ENCODE data around the gene ANLN. TPM values are rescaled to one million over a fixed set of nuclear protein-coding genes. Genes with fewer than 3 reads are reported as not detected.
A peak's percentile ranks its signal among the peaks of the same experiment; 100 is the strongest.
"Not testable (repeated sequence)": the region's sequence is repeated elsewhere in the genome, so short reads cannot be mapped to it uniquely, and the experiment has no call there.

Gene ANLN
- total RNA-seq, 1 experiment from 2014 or later, result 274 TPM

DNA sequence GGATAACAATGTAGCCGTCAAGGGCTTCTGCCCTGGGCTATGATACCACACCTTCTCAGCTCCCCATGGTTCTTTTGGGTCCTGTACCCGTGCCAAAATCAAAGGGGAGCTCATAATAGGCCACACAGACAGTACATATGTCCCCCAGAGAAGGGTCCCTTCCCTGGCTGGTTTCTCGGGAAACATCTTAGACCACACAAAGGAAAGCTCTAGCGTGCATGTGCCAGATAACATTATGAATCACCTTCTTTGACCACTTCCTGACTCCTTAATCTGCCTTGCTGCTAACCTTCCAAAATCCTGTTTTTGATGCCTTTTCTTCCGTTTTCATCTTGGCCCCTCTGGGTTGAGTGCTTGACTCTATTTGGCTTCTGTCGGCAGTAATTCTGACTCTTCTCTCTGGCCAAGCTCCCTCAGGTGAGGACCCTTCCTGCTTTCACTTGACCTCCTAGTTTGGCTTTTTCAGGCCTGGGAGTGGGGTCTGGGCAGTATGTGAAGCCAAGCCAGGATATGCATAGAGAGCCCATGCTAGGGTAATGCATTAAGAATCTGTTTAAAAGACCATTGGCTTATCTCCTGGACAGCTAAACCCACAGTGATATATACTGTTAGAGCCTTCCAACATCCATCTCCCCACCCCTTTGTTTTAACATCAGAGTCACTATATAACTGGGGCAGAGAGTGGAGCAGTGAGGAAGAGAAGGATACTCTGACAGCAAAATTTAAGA lies 84.8 kb downstream of the ANLN start:
- intact Hi-C loops (cut with micrococcal nuclease; ENCODE audit: unreplicated experiment), result loop anchor here (1.0 to 5.0 kb wide), 3 partner anchors 10 to 558 kb away; no protein-coding TSS in a partner anchor
- no peaks in the 10 kb centered on the region for H3K27me3 Mint-ChIP-seq (ENCODE audit: unreplicated experiment)
- CTCF ChIA-PET, result interaction anchor here (0.6 to 1.7 kb wide), 7 partner anchors 9 to 725 kb away, joined by 3 to 7 read pairs (median 3); no protein-coding TSS in a partner anchor
- H3K4me3 Mint-ChIP-seq (ENCODE audit: low read depth, unreplicated experiment), result no peak overlapping the region
- H3K9me3 Mint-ChIP-seq (ENCODE audit: low read depth, unreplicated experiment), result peaks cover 2% of the 10 kb centered on the region
- H3K4me1 Mint-ChIP-seq (ENCODE audit: low read depth, unreplicated experiment), result peaks cover 43% of the 10 kb centered on the region
- TF ChIP-seq, protein P1, sequence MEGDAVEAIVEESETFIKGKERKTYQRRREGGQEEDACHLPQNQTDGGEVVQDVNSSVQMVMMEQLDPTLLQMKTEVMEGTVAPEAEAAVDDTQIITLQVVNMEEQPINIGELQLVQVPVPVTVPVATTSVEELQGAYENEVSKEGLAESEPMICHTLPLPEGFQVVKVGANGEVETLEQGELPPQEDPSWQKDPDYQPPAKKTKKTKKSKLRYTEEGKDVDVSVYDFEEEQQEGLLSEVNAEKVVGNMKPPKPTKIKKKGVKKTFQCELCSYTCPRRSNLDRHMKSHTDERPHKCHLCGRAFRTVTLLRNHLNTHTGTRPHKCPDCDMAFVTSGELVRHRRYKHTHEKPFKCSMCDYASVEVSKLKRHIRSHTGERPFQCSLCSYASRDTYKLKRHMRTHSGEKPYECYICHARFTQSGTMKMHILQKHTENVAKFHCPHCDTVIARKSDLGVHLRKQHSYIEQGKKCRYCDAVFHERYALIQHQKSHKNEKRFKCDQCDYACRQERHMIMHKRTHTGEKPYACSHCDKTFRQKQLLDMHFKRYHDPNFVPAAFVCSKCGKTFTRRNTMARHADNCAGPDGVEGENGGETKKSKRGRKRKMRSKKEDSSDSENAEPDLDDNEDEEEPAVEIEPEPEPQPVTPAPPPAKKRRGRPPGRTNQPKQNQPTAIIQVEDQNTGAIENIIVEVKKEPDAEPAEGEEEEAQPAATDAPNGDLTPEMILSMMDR (IDR thresholded peaks at IDR 0.05; ENCODE audit: unreplicated experiment), result no peak
- peaks cover 11% of the 10 kb centered on the region for H3K36me3 Mint-ChIP-seq (ENCODE audit: insufficient read depth, unreplicated experiment)
- no peak for DNase-seq
- peak overlapping the region; percentile 68 for H3K27ac Mint-ChIP-seq (ENCODE audit: unreplicated experiment)
- BruUV-seq (replicated peaks), result no TSS peak

DNA sequence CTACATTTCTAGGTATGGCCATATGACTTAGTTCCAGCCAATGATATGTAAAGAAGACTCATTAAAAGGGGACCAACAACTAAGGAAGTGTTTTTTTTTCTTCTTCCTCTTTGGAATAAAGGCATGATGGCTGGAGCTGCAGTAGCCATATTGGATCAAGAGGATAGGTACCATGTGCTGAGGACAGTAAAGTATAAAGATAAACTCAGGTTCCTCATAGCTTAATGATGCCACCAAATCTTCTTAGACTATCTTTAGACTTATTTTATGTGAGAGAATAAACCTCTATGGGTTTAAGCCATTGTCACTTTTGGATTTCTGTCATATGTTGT lies 85.3 kb downstream of the ANLN start:
- no TSS peak for BruUV-seq (replicated peaks)
- Mint-ChIP-seq H3K36me3 (ENCODE audit: insufficient read depth, unreplicated experiment) (peaks cover 11% of the 10 kb centered on the region), H3K27me3 (ENCODE audit: unreplicated experiment) (no peaks in the 10 kb centered on the region), H3K27ac (ENCODE audit: unreplicated experiment) (no peak overlapping the region), H3K4me1 (ENCODE audit: low read depth, unreplicated experiment) (peaks cover 38% of the 10 kb centered on the region), H3K9me3 (ENCODE audit: low read depth, unreplicated experiment) (peaks cover 5% of the 10 kb centered on the region), H3K4me3 (ENCODE audit: low read depth, unreplicated experiment) (no peak overlapping the region)
- CTCF ChIA-PET, result no interaction called here
- no peak for DNase-seq
- intact Hi-C loops (cut with micrococcal nuclease; ENCODE audit: unreplicated experiment), result no loop called here
- TF ChIP-seq, protein P1 (IDR thresholded peaks at IDR 0.05; ENCODE audit: unreplicated experiment), result no peak

GRCh38 chr7:36475381-36475780 lies 85.7 kb downstream of the ANLN start:
- Mint-ChIP-seq H3K9me3 (ENCODE audit: low read depth, unreplicated experiment) (peaks cover 6% of the 10 kb centered on the region), H3K4me3 (ENCODE audit: low read depth, unreplicated experiment) (no peak overlapping the region), H3K27ac (ENCODE audit: unreplicated experiment) (no peak overlapping the region), H3K4me1 (ENCODE audit: low read depth, unreplicated experiment) (peaks cover 34% of the 10 kb centered on the region), H3K36me3 (ENCODE audit: insufficient read depth, unreplicated experiment) (peaks cover 11% of the 10 kb centered on the region), H3K27me3 (ENCODE audit: unreplicated experiment) (no peaks in the 10 kb centered on the region)
- DNase-seq, result no peak
- BruUV-seq (replicated peaks), result no TSS peak
- TF ChIP-seq, protein P1 (IDR thresholded peaks at IDR 0.05; ENCODE audit: unreplicated experiment), result no peak
- CTCF ChIA-PET, result no interaction called here
- intact Hi-C loops (cut with micrococcal nuclease; ENCODE audit: unreplicated experiment), result no loop called here

DNA sequence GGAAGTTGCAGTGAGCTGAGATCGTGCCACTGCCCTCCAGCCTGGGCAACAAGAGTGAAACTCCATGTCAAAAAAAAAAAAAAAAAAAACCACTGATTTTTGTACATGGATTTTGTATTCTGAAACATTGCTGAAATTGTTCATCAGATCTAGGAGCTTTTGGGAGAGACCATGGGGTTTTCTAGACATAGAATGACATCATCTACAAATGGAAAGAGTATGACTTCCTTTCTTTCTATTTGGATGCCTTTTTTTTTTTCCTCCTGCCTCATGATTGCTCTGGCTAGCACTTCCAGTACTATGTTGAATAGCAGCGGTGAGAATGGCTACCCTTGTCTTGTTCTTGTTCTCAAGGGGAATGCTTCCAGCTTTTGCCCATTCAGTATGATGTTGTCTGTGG lies 89.1 kb downstream of the ANLN start:
- Mint-ChIP-seq H3K27me3 (ENCODE audit: unreplicated experiment) (no peaks in the 10 kb centered on the region), H3K4me3 (ENCODE audit: low read depth, unreplicated experiment) (no peak overlapping the region), H3K27ac (ENCODE audit: unreplicated experiment) (no peak overlapping the region), H3K36me3 (ENCODE audit: insufficient read depth, unreplicated experiment) (peaks cover 3% of the 10 kb centered on the region), H3K9me3 (ENCODE audit: low read depth, unreplicated experiment) (peaks cover 9% of the 10 kb centered on the region), H3K4me1 (ENCODE audit: low read depth, unreplicated experiment) (peaks cover 19% of the 10 kb centered on the region)
- no TSS peak for BruUV-seq (replicated peaks)
- CTCF ChIA-PET, result interaction anchor here (0.6 kb wide), 1 partner anchor 735 kb away, joined by 4 read pairs; no protein-coding TSS in a partner anchor
- intact Hi-C loops (cut with micrococcal nuclease; ENCODE audit: unreplicated experiment), result no loop called here
- TF ChIP-seq, protein P1 (IDR thresholded peaks at IDR 0.05; ENCODE audit: unreplicated experiment), result no peak
- no peak for DNase-seq

GRCh38 chr7:36483853-36484252 lies 94.2 kb downstream of the ANLN start:
- not testable (repeated sequence) for H3K9me3 Mint-ChIP-seq (ENCODE audit: low read depth, unreplicated experiment); H3K4me3 Mint-ChIP-seq (ENCODE audit: low read depth, unreplicated experiment); BruUV-seq (replicated peaks); H3K36me3 Mint-ChIP-seq (ENCODE audit: insufficient read depth, unreplicated experiment); H3K27ac Mint-ChIP-seq (ENCODE audit: unreplicated experiment); H3K27me3 Mint-ChIP-seq (ENCODE audit: unreplicated experiment)
- peaks cover 19% of the 10 kb centered on the region for H3K4me1 Mint-ChIP-seq (ENCODE audit: low read depth, unreplicated experiment)
- peak; percentile 11 for DNase-seq
- intact Hi-C loops (cut with micrococcal nuclease; ENCODE audit: unreplicated experiment), result loop anchor here (1.0 to 2.0 kb wide), 3 partner anchors 10 to 483 kb away; no protein-coding TSS in a partner anchor
- CTCF ChIA-PET, result interaction anchor here (1.2 kb wide), 1 partner anchor 9 kb away, joined by 3 read pairs; no protein-coding TSS in a partner anchor
